ENCODE results near the gene SLC18B1. TPM values are rescaled to one million over a fixed set of nuclear protein-coding genes. Genes with fewer than 3 reads are reported as not detected.

SLC18B1 gene
- total and polyA plus RNA-seq, 2 of the 13 experiments (the other 11 are each of a cell fraction or from before 2014, with no cell fraction given), result 11.4 to 13.8 TPM

DNA sequence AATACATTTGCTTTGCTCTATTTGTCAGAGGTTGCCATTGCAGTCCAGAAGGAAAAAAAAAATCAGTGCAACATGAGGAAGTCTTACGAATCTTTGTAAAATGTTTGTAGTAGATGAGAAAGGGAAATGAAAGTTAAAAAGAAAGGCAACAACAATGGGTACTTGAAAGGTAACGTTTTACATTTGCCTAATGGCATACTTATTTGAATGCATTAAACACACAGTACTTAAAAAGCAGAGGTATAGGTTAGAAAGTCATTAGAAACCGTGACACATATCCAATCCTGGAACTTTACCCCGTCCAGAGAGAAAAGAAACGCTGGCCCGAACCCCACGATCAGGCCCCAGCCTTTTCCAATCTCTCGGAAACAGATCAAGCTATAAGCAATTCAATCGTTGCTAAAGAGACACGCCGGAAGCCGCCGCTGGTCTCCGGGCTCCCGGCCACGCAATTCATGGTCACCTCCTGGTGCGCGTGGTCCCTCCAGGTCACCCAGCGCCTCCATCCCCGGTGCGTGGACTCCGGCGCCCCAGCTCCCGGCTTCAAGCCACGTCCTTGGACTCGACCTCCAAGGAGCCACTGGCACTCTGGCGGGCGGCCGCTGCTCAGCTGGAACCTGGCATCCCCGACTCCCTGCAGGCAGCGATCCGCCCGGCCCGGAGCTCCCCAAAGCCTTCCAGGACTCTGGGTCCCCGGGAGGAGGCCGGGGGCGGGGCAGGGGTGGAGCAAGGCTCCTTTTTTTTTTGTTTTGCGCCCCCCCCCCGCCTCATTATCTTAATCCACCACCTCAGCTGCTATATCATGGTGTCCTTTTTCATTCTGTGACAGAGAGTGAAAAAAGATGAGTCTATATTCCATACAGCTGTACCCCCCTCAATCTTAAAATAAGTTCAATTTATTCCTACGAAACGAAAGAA lies at the start of gene SLC18B1 (continued):
- TF ChIP-seq ZNF513 (CRISPR knock-in tag; conservative IDR thresholded peaks at IDR 0.05) (no peak), MYC (CRISPR knock-in tag; IDR thresholded peaks at IDR 0.05; ENCODE audit: borderline replicate concordance) (peak; percentile 80; the same call in 1 of the 2 replicates), SOX5 (CRISPR knock-in tag; IDR thresholded peaks at IDR 0.05; ENCODE audit: borderline replicate concordance) (no peak), HMGA1 (CRISPR knock-in tag; conservative IDR thresholded peaks at IDR 0.05) (no peak), KLF16 (CRISPR knock-in tag; IDR thresholded peaks at IDR 0.05) (0 out of 4 replicates have a peak, but pooled peaks of 1 of the 2 experiments have one; percentile 18), IRX3 (CRISPR knock-in tag; IDR thresholded peaks at IDR 0.05; ENCODE audit: borderline replicate concordance, low read depth) (peak; percentile 40; the same call in 1 of the 2 replicates), DMAP1 (CRISPR knock-in tag; IDR thresholded peaks at IDR 0.05) (peak; percentile 74), ZNF225 (CRISPR knock-in tag; IDR thresholded peaks at IDR 0.05) (peak; percentile 76), ZMYM4 (CRISPR knock-in tag; IDR thresholded peaks at IDR 0.05) (0 out of 2 replicates have a peak, but pooled peaks have one; percentile 37), CBX2 (IDR thresholded peaks at IDR 0.05; ENCODE audit: low read depth, low read length) (no peak), CBX2 (CRISPR knock-in tag; IDR thresholded peaks at IDR 0.05; ENCODE audit: low read depth) (0 out of 2 replicates have a peak, but pooled peaks have one; percentile 72)

Measured in HepG2 (cell line).